ENCODE measurements around the gene SPATA33. TPM values are rescaled to one million over a fixed set of nuclear protein-coding genes. Genes with fewer than 3 reads are reported as not detected.

The SPATA33 gene
- total RNA-seq, 1 experiment from 2014 or later: 23.5 TPM

GRCh38 chr16:89620406-89620841 is 37.2 kb upstream of the SPATA33 start:
- H3K4me3 Mint-ChIP-seq (ENCODE audit: low read depth, unreplicated experiment): no peak overlapping the region
- TF ChIP-seq CTCF (IDR thresholded peaks at IDR 0.05; ENCODE audit: unreplicated experiment): no peak
- no peaks in the 10 kb centered on the region for H3K9me3 Mint-ChIP-seq (ENCODE audit: low read depth, unreplicated experiment)
- no peak overlapping the region for H3K27ac Mint-ChIP-seq (ENCODE audit: unreplicated experiment)
- peaks cover 5% of the 10 kb centered on the region for H3K36me3 Mint-ChIP-seq (ENCODE audit: insufficient read depth, unreplicated experiment)
- CTCF ChIA-PET: no interaction called here
- H3K4me1 Mint-ChIP-seq (ENCODE audit: low read depth, unreplicated experiment): peaks cover 8% of the 10 kb centered on the region
- intact Hi-C loops (cut with micrococcal nuclease; ENCODE audit: unreplicated experiment): no loop called here
- no peak for DNase-seq
- peaks cover 72% of the 10 kb centered on the region for H3K27me3 Mint-ChIP-seq (ENCODE audit: unreplicated experiment)
- no TSS peak for BruUV-seq (replicated peaks)

- CTCF ChIA-PET: no interaction called here
- TF ChIP-seq CTCF (IDR thresholded peaks at IDR 0.05; ENCODE audit: unreplicated experiment): no peak
- intact Hi-C loops (cut with micrococcal nuclease; ENCODE audit: unreplicated experiment): no loop called here
- H3K36me3 Mint-ChIP-seq (ENCODE audit: insufficient read depth, unreplicated experiment): peaks cover 5% of the 10 kb centered on the region
- H3K4me3 Mint-ChIP-seq (ENCODE audit: low read depth, unreplicated experiment): no peak overlapping the region
- no peak overlapping the region for H3K27ac Mint-ChIP-seq (ENCODE audit: unreplicated experiment)
- peaks cover 7% of the 10 kb centered on the region for H3K4me1 Mint-ChIP-seq (ENCODE audit: low read depth, unreplicated experiment)
- H3K27me3 Mint-ChIP-seq (ENCODE audit: unreplicated experiment): peaks cover 76% of the 10 kb centered on the region
- H3K9me3 Mint-ChIP-seq (ENCODE audit: low read depth, unreplicated experiment): no peaks in the 10 kb centered on the region
- no TSS peak for BruUV-seq (replicated peaks)
- DNase-seq: no peak
These were observed 36.4 kb upstream of the SPATA33 start for GRCh38 chr16:89621136-89621697.

GRCh38 chr16:89621698-89622409 is 35.8 kb upstream of the SPATA33 start:
- Mint-ChIP-seq H3K36me3 (ENCODE audit: insufficient read depth, unreplicated experiment) (no peaks in the 10 kb centered on the region), H3K4me1 (ENCODE audit: low read depth, unreplicated experiment) (peaks cover under 1% of the 10 kb centered on the region), H3K27ac (ENCODE audit: unreplicated experiment) (no peak overlapping the region), H3K9me3 (ENCODE audit: low read depth, unreplicated experiment) (no peaks in the 10 kb centered on the region), H3K4me3 (ENCODE audit: low read depth, unreplicated experiment) (no peak overlapping the region), H3K27me3 (ENCODE audit: unreplicated experiment) (peaks cover 69% of the 10 kb centered on the region)
- DNase-seq: no peak
- TF ChIP-seq CTCF (IDR thresholded peaks at IDR 0.05; ENCODE audit: unreplicated experiment): no peak
- intact Hi-C loops (cut with micrococcal nuclease; ENCODE audit: unreplicated experiment): no loop called here
- CTCF ChIA-PET: no interaction called here
- no TSS peak for BruUV-seq (replicated peaks)

- no peak for DNase-seq
- Mint-ChIP-seq H3K36me3 (ENCODE audit: insufficient read depth, unreplicated experiment) (no peaks in the 10 kb centered on the region), H3K27ac (ENCODE audit: unreplicated experiment) (no peak overlapping the region), H3K4me1 (ENCODE audit: low read depth, unreplicated experiment) (no peaks in the 10 kb centered on the region), H3K4me3 (ENCODE audit: low read depth, unreplicated experiment) (no peak overlapping the region), H3K9me3 (ENCODE audit: low read depth, unreplicated experiment) (no peaks in the 10 kb centered on the region), H3K27me3 (ENCODE audit: unreplicated experiment) (peaks cover 66% of the 10 kb centered on the region)
- no TSS peak for BruUV-seq (replicated peaks)
- intact Hi-C loops (cut with micrococcal nuclease; ENCODE audit: unreplicated experiment): no loop called here
- no peak for TF ChIP-seq CTCF (IDR thresholded peaks at IDR 0.05; ENCODE audit: unreplicated experiment)
- CTCF ChIA-PET: no interaction called here
These were observed 34.0 kb upstream of the SPATA33 start for GRCh38 chr16:89623511-89624261.
